Vagina (tissue), 2 donors: ENCODE measurements around the gene CCDC40.

ENCODE experiments used
- CTCF ChIP-seq, 3 experiments: fragments of 450-650 bp in 2 of 3; fragments of 200-600 bp in 1 of 3; sonication (generic) in 1 of 3; IDR thresholded peaks; one replicate each; pipeline ENCODE4 v1.5.1; 2017 to 2019; ENCODE audit warnings: antibody characterized with exemption in 3 of 3, mild to moderate bottlenecking in 2 of 3, moderate library complexity in 2 of 3
- POLR2A ChIP-seq, 2 donors: fragments of 450-650 bp; IDR thresholded peaks; one replicate each; pipeline ENCODE4 v1.6.1; 2017; ENCODE audit warnings: antibody characterized with exemption in 2 of 2, mild to moderate bottlenecking in 2 of 2, moderate library complexity in 2 of 2
- POLR2AphosphoS5 ChIP-seq, 2 donors: sonication (generic); formaldehyde crosslinking; IDR thresholded peaks; one replicate each; pipeline ENCODE4 v1.9.0; 2017; ENCODE audit warnings: antibody characterized with exemption in 2 of 2, mild to moderate bottlenecking in 2 of 2, low read depth in 1 of 2; ENCODE audit not compliant: insufficient read depth in 1 of 2

- no peak for TF ChIP-seq CTCF (IDR thresholded peaks at IDR 0.05)
- TF ChIP-seq POLR2A (IDR thresholded peaks at IDR 0.05) = no peak
- TF ChIP-seq POLR2AphosphoS5 (IDR thresholded peaks at IDR 0.05; ENCODE audit: insufficient read depth in 1 of 2, low read depth in 1 of 2) = no peak
These were observed 70.3 kb downstream of the CCDC40 start for GRCh38 chr17:80106751-80107150.
